Loucy (cell line): ENCODE results near the gene OAS1.

Source experiments
- CTCF ChIP-seq: fragments of 200-600 bp; sonication (generic); conservative IDR thresholded peaks from 2 replicates; pipeline ENCODE4 v1.5.1; 2014; ENCODE audit warnings: mild to moderate bottlenecking, antibody characterized with exemption, low read length
- EZH2phosphoT487 ChIP-seq: fragments of 200-600 bp; IDR thresholded peaks from 2 replicates; pipeline ENCODE4 v1.6.1; 2018; ENCODE audit warnings: antibody characterized with exemption, mild to moderate bottlenecking, moderate library complexity, borderline replicate concordance

- TF ChIP-seq CTCF: no peak
- TF ChIP-seq EZH2phosphoT487: no peak
Observed at GRCh38 chr12:112892856-112893255, 13.9 kb upstream of the OAS1 start.
